Fibroblast of peridontal ligament (primary cell): ENCODE results near the gene CLTB.
A peak's percentile ranks its signal among the peaks of the same experiment; 100 is the strongest.

ENCODE experiments used
- DNase-seq: peaks from one replicate; pipeline ENCODE4 v3.0.0-alpha.2; 2010; ENCODE audit errors: extremely low read depth

CLTB gene

GRCh38 chr5:176405656-176406435 is 10.5 kb downstream of the CLTB start:
- DNase-seq, result no peak

- DNase-seq, result no peak
Measured at GRCh38 chr5:176401281-176402205, 14.8 kb downstream of the CLTB start.

- no peak for DNase-seq
Measured at GRCh38 chr5:176400382-176401156, 15.8 kb downstream of the CLTB start.

GRCh38 chr5:176397736-176398420 is 18.5 kb downstream of the CLTB start:
- no peak for DNase-seq

- no peak for DNase-seq
Measured at GRCh38 chr5:176396330-176396729, 20.0 kb downstream of the CLTB start.

- DNase-seq, result no peak
Measured at GRCh38 chr5:176394881-176395675, 21.3 kb downstream of the CLTB start.

GRCh38 chr5:176394096-176394495 is 22.2 kb downstream of the CLTB start:
- DNase-seq, result no peak

GRCh38 chr5:176392526-176392925 is 23.8 kb downstream of the CLTB start:
- no peak for DNase-seq

GRCh38 chr5:176391999-176392398 is 24.3 kb downstream of the CLTB start:
- no peak for DNase-seq

- DNase-seq, result no peak
Measured at GRCh38 chr5:176391479-176391878, 24.9 kb downstream of the CLTB start.

- no peak for DNase-seq
Measured at GRCh38 chr5:176389135-176390123, 26.9 kb downstream of the CLTB start.

GRCh38 chr5:176388444-176389134 is 27.8 kb downstream of the CLTB start, which contains the start of the genes HIGD2A and NOP16:
TSS of gene HIGD2A (plus strand) at chr5:176388751. CDS start at chr5:176388820, 69 bp downstream.
TSS of gene NOP16 (minus strand) at chr5:176388598. CDS start at chr5:176388539, 59 bp downstream.
- DNase-seq, result peak; percentile 99

- peak; percentile 9 for DNase-seq
Measured at GRCh38 chr5:176388003-176388443, 28.3 kb downstream of the CLTB start.

GRCh38 chr5:176387384-176387925 is 28.9 kb downstream of the CLTB start:
- peak; percentile 10 for DNase-seq

- no peak for DNase-seq
Measured at GRCh38 chr5:176386491-176386890, 29.8 kb downstream of the CLTB start.

GRCh38 chr5:176384991-176385390 is 31.3 kb downstream of the CLTB start:
- DNase-seq, result no peak

GRCh38 chr5:176384366-176384930 is 31.9 kb downstream of the CLTB start:
- no peak for DNase-seq

GRCh38 chr5:176383961-176384360 is 32.4 kb downstream of the CLTB start:
- no peak for DNase-seq
